ENCODE measurements around the gene ZDHHC8. TPM values are rescaled to one million over a fixed set of nuclear protein-coding genes. Genes with fewer than 3 reads are reported as not detected.

The ZDHHC8 gene
- total and polyA plus RNA-seq, 2 experiments from 2014 or later: 13.0 to 18.7 TPM

- H3K4me2 ChIP-seq (ENCODE audit: unreplicated experiment): no peak overlapping the region
- H3K4me1 ChIP-seq (ENCODE audit: insufficient read depth): no peaks in the 10 kb centered on the region
- no peak overlapping the region for H3K4me3 ChIP-seq
- no peak overlapping the region for H2AFZ ChIP-seq
- H4K20me1 ChIP-seq (ENCODE audit: insufficient read depth): no peaks in the 10 kb centered on the region
- H3K9me3 ChIP-seq (ENCODE audit: low read depth): no peaks in the 10 kb centered on the region
- no peak overlapping the region for H3K9ac ChIP-seq
- no peak overlapping the region for H3K27ac ChIP-seq
- DNase-seq: no peak
- no peaks in the 10 kb centered on the region for H3K79me2 ChIP-seq (ENCODE audit: insufficient read depth)
- in situ Hi-C loops (cut with MboI): no loop called here
- no peaks in the 10 kb centered on the region for H3K27me3 ChIP-seq (replicated peaks; ENCODE audit: insufficient read depth)
- no peaks in the 10 kb centered on the region for H3K36me3 ChIP-seq (ENCODE audit: low read depth)
- no peaks in the 10 kb centered on the region for H3F3A ChIP-seq (ENCODE audit: insufficient read depth)
- no peaks in the 10 kb centered on the region for H3K9me2 ChIP-seq (ENCODE audit: insufficient read depth)
- WGBS, 2 experiments (ENCODE audit: low coverage in 1 of 2, low lambda C conversion rate in 2 of 2, missing lambda C conversion rate in 2 of 2): 52 to 56% methylated on average over 16 to 19 of the region's 19 CpGs
- TF ChIP-seq EZH2 (IDR thresholded peaks at IDR 0.05; ENCODE audit: insufficient read depth, poor library complexity, severe bottlenecking): no peak
- no peak for TF ChIP-seq EZH2phosphoT487 (IDR thresholded peaks at IDR 0.05; ENCODE audit: insufficient read depth, low read depth)
Observed at GRCh38 chr22:20167643-20168322, 36.2 kb downstream of the ZDHHC8 start.

GRCh38 chr22:20169253-20169822 lies 37.7 kb downstream of the ZDHHC8 start:
- no peak for DNase-seq
- no peaks in the 10 kb centered on the region for H3K4me1 ChIP-seq (ENCODE audit: insufficient read depth)
- no peak overlapping the region for H3K4me3 ChIP-seq
- TF ChIP-seq EZH2phosphoT487 (IDR thresholded peaks at IDR 0.05; ENCODE audit: insufficient read depth, low read depth): no peak
- TF ChIP-seq EZH2 (IDR thresholded peaks at IDR 0.05; ENCODE audit: insufficient read depth, poor library complexity, severe bottlenecking): no peak
- no peaks in the 10 kb centered on the region for H4K20me1 ChIP-seq (ENCODE audit: insufficient read depth)
- in situ Hi-C loops (cut with MboI): no loop called here
- no peaks in the 10 kb centered on the region for H3K36me3 ChIP-seq (ENCODE audit: low read depth)
- no peaks in the 10 kb centered on the region for H3K9me2 ChIP-seq (ENCODE audit: insufficient read depth)
- H2AFZ ChIP-seq: no peak overlapping the region
- H3K79me2 ChIP-seq (ENCODE audit: insufficient read depth): no peaks in the 10 kb centered on the region
- no peaks in the 10 kb centered on the region for H3F3A ChIP-seq (ENCODE audit: insufficient read depth)
- no peak overlapping the region for H3K9ac ChIP-seq
- H3K27ac ChIP-seq: no peak overlapping the region
- H3K9me3 ChIP-seq (ENCODE audit: low read depth): no peaks in the 10 kb centered on the region
- no peak overlapping the region for H3K4me2 ChIP-seq (ENCODE audit: unreplicated experiment)
- H3K27me3 ChIP-seq (replicated peaks; ENCODE audit: insufficient read depth): no peaks in the 10 kb centered on the region
- WGBS, 2 experiments (ENCODE audit: low coverage in 1 of 2, low lambda C conversion rate in 2 of 2, missing lambda C conversion rate in 2 of 2): 68 to 70% methylated on average over 9 to 10 of the region's 10 CpGs

GRCh38 chr22:20170170-20170569 lies 38.6 kb downstream of the ZDHHC8 start:
- Histone ChIP-seq H3K4me1 (ENCODE audit: insufficient read depth) (no peaks in the 10 kb centered on the region), H3K9me3 (ENCODE audit: low read depth) (no peaks in the 10 kb centered on the region), H3K4me2 (ENCODE audit: unreplicated experiment) (no peak overlapping the region), H3K79me2 (ENCODE audit: insufficient read depth) (no peaks in the 10 kb centered on the region), H3K27me3 (replicated peaks; ENCODE audit: insufficient read depth) (no peaks in the 10 kb centered on the region), H3K36me3 (ENCODE audit: low read depth) (no peaks in the 10 kb centered on the region), H3K27ac (no peak overlapping the region), H3K4me3 (no peak overlapping the region), H3F3A (ENCODE audit: insufficient read depth) (no peaks in the 10 kb centered on the region), H3K9ac (no peak overlapping the region), H2AFZ (no peak overlapping the region), H4K20me1 (ENCODE audit: insufficient read depth) (no peaks in the 10 kb centered on the region), H3K9me2 (ENCODE audit: insufficient read depth) (no peaks in the 10 kb centered on the region)
- 79 to 82% methylated on average over 11 to 13 of the region's 13 CpGs for WGBS, 2 experiments (ENCODE audit: low coverage in 1 of 2, low lambda C conversion rate in 2 of 2, missing lambda C conversion rate in 2 of 2)
- DNase-seq: no peak
- in situ Hi-C loops (cut with MboI): no loop called here
- TF ChIP-seq EZH2phosphoT487 (IDR thresholded peaks at IDR 0.05; ENCODE audit: insufficient read depth, low read depth): no peak
- TF ChIP-seq EZH2 (IDR thresholded peaks at IDR 0.05; ENCODE audit: insufficient read depth, poor library complexity, severe bottlenecking): no peak

- in situ Hi-C loops (cut with MboI): no loop called here
- WGBS, 2 experiments (ENCODE audit: low coverage in 1 of 2, low lambda C conversion rate in 2 of 2, missing lambda C conversion rate in 2 of 2): 63 to 72% methylated on average over 10 to 12 of the region's 12 CpGs
- peaks cover 7% of the 10 kb centered on the region for H3K27me3 ChIP-seq (replicated peaks; ENCODE audit: insufficient read depth)
Observed at GRCh38 chr22:20171288-20172140, 39.9 kb downstream of the ZDHHC8 start.

More at GRCh38 chr22:20171288-20172140, 39.9 kb downstream of the ZDHHC8 start:
- Histone ChIP-seq H3K27ac (no peak overlapping the region), H3K36me3 (ENCODE audit: low read depth) (no peaks in the 10 kb centered on the region), H3F3A (ENCODE audit: insufficient read depth) (no peaks in the 10 kb centered on the region), H2AFZ (no peak overlapping the region), H3K9me3 (ENCODE audit: low read depth) (no peaks in the 10 kb centered on the region), H3K4me2 (ENCODE audit: unreplicated experiment) (no peak overlapping the region), H3K4me1 (ENCODE audit: insufficient read depth) (no peaks in the 10 kb centered on the region), H3K79me2 (ENCODE audit: insufficient read depth) (no peaks in the 10 kb centered on the region), H3K9ac (no peak overlapping the region), H3K9me2 (ENCODE audit: insufficient read depth) (no peaks in the 10 kb centered on the region), H3K4me3 (no peak overlapping the region), H4K20me1 (ENCODE audit: insufficient read depth) (no peaks in the 10 kb centered on the region)
- no peak for DNase-seq
- TF ChIP-seq EZH2phosphoT487 (IDR thresholded peaks at IDR 0.05; ENCODE audit: insufficient read depth, low read depth): no peak
- TF ChIP-seq EZH2 (IDR thresholded peaks at IDR 0.05; ENCODE audit: insufficient read depth, poor library complexity, severe bottlenecking): no peak
